GM18907 (cell line): ENCODE results near the gene ANKRD33B.
"Not testable (repeated sequence)": the region's sequence is repeated elsewhere in the genome, so short reads cannot be mapped to it uniquely, and the experiment has no call there.

ENCODE experiments used
- ATAC-seq: cut with Tn5 transposase; IDR thresholded peaks from one replicate; pipeline ENCODE4 v1.9.1; 2021; ENCODE audit warnings: mild to moderate bottlenecking, moderate library complexity; ENCODE audit not compliant: unreplicated experiment

Gene ANKRD33B

GRCh38 chr5:10556289-10556807, 7.5 kb upstream of the ANKRD33B start:
- no peak for ATAC-seq

- peak; percentile 21 for ATAC-seq
Measured at GRCh38 chr5:10556893-10557746, 6.8 kb upstream of the ANKRD33B start.

- no peak for ATAC-seq
Measured at GRCh38 chr5:10559151-10559550, 4.7 kb upstream of the ANKRD33B start.

- ATAC-seq: no peak
Measured at GRCh38 chr5:10559871-10560270, 4.0 kb upstream of the ANKRD33B start.

- ATAC-seq: peak; percentile 26
Measured at GRCh38 chr5:10562201-10563109, 1.4 kb upstream of the ANKRD33B start.

GRCh38 chr5:10563110-10563944, 543 bp upstream of the ANKRD33B start:
- peak; percentile 36 for ATAC-seq

- ATAC-seq: no peak
Measured at GRCh38 chr5:10564838-10565784, 1.2 kb downstream of the ANKRD33B start.

- ATAC-seq: no peak
Measured at GRCh38 chr5:10565785-10566542, 2.1 kb downstream of the ANKRD33B start.

GRCh38 chr5:10566543-10567068, 2.7 kb downstream of the ANKRD33B start:
- ATAC-seq: no peak

GRCh38 chr5:10567121-10567591, 3.3 kb downstream of the ANKRD33B start:
- no peak for ATAC-seq

GRCh38 chr5:10567781-10568321, 4.0 kb downstream of the ANKRD33B start:
- no peak for ATAC-seq

- ATAC-seq: not testable (repeated sequence)
Measured at GRCh38 chr5:10570540-10570939, 6.7 kb downstream of the ANKRD33B start.

GRCh38 chr5:10572451-10572850, 8.6 kb downstream of the ANKRD33B start:
- no peak for ATAC-seq

GRCh38 chr5:10573487-10574145, 9.7 kb downstream of the ANKRD33B start:
- ATAC-seq: no peak

GRCh38 chr5:10574879-10575278, 11.0 kb downstream of the ANKRD33B start:
- ATAC-seq: not testable (repeated sequence)

GRCh38 chr5:10576121-10576789, 12.4 kb downstream of the ANKRD33B start:
- ATAC-seq: no peak

- ATAC-seq: no peak
Measured at GRCh38 chr5:10576790-10577189, 12.9 kb downstream of the ANKRD33B start.
